Measurements from ENCODE around the gene PSMC6.
"Not testable (repeated sequence)": the region's sequence is repeated elsewhere in the genome, so short reads cannot be mapped to it uniquely, and the experiment has no call there.

PSMC6 gene

DNA sequence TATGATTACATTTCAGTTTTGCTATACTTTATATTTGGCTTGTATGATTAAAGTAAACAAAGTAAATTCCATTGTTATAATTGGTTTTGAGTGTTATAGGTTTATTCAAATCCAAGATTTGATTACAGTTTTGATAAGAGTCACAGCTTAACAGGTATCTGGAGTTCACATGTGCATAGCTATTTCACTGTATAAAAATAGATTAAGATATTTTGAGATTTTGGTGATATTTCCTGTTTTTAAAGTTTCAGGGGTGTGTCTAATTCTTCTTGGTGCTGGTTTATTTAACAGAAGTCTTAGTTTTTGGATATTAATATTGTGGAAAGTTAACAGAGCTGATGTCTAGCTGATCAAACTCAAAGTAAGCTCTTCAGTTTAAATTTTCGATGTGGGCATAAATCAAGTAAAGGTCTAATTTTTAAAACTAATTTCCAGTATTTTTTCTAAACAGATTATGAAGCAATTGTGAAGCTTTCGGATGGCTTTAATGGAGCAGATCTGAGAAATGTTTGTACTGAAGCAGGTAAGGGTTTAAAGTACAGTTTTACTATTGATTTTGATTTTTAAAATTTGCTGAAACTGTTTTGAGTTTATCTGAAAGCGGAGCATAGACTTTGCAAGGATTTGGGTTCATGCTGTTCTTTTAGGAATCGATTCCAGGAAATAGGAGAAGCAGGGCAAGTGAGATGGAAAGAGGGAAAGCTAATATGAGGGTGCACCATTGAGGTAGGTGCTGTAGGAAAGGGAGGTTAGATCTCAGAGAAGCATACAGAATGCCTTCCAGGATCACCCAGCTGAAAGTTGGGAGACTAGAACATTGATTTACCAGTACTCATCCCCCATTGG is 16.7 kb downstream of the PSMC6 start:
- no peak for DNase-seq

DNA sequence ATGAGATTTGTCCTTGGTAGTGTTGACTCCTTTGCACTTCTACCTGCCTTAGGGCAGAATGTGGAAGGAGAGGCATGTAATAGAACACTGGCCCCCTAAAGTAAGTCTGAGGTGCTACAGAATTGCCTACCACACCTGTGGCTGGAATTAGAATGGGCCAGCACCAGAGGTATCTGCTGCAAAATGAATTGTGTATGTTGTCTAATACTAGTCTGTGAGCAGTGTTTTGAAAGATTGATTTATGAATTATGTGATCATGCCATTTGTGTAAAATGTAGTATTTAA is 17.3 kb downstream of the PSMC6 start:
- DNase-seq: no peak

DNA sequence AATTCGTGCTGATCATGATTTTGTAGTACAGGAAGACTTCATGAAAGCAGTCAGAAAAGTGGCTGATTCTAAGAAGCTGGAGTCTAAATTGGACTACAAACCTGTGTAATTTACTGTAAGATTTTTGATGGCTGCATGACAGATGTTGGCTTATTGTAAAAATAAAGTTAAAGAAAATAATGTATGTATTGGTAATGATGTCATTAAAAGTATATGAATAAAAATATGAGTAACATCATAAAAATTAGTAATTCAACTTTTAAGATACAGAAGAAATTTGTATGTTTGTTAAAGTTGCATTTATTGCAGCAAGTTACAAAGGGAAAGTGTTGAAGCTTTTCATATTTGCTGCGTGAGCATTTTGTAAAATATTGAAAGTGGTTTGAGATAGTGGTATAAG is 20.5 kb downstream of the PSMC6 start:
- not testable (repeated sequence) for DNase-seq

GRCh38 chr14:52729035-52729434 is 22.0 kb downstream of the PSMC6 start:
- not testable (repeated sequence) for DNase-seq

- no peak for DNase-seq
These were observed 22.6 kb downstream of the PSMC6 start for GRCh38 chr14:52729585-52729924.

DNA sequence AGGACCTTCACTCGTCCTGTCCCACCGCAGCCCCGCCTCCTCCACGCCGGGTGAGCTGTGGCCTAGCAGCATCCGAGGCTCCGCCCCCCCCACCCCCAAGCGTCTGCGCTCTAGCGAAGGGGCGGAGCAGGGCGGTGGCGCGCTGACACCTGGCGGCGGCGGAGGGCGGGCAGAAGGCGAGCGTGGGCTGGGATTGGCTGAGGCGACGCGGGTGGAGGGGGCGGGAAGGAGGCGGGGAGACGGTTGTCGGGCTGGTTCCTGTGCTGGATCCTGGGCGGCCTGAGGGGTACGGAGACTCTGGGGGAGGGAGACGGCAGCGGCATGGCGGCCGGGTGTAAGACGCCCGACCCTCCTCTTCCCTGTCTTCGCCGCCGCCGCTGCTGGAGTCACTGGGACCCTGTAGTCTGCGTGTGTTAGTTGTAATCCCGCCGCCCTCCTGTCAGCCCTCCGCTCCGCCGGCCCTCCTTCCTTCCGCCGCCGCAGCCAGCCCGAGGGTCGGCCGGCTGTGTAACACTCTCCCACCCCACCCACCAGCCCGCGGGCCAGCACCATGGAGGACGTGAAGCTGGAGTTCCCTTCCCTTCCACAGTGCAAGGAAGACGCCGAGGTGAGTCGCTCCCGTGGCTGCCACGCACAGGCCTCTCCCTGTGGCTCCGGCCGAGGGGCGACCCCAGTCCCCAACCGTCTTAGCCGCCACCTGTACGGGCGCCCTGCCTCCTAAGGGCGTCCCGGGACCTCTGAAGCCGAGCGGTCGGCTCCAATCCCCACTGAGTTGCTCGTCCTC is 23.1 kb downstream of the PSMC6 start, which contains the start of gene STYX:
TSS of gene STYX (plus strand) at position 242 of the 784 bp plus-strand sequence. CDS start at position 551, 309 bp downstream.
- DNase-seq: peak; percentile 96

DNA sequence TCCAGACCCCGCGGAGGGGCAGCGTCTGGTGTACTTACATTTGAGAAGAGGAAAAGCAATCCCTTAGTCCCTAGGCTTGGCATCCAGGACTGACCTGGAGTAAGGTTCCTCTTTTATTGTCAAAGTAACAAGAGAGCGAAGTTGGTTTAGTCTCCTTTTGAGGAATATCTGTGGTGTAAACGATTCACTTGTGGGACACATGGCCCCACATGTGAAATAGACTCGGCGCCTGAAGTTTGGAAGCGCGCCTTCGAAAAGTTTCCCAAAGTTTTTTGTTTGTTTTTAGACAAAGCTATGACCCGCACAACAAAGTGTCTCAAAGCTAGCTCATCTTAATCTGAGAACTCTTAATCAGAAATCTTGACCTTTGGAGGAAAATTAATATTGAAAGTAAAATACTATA is 23.7 kb downstream of the PSMC6 start:
- DNase-seq: no peak

GRCh38 chr14:52733824-52734223 is 26.8 kb downstream of the PSMC6 start:
- no peak for DNase-seq

GRCh38 chr14:52735921-52736489 is 29.0 kb downstream of the PSMC6 start:
- DNase-seq: no peak

GRCh38 chr14:52738409-52738808 is 31.4 kb downstream of the PSMC6 start:
- DNase-seq: no peak

GRCh38 chr14:52740751-52741150 is 33.8 kb downstream of the PSMC6 start:
- DNase-seq: no peak

- no peak for DNase-seq
These were observed 34.9 kb downstream of the PSMC6 start for GRCh38 chr14:52741865-52742264.

DNA sequence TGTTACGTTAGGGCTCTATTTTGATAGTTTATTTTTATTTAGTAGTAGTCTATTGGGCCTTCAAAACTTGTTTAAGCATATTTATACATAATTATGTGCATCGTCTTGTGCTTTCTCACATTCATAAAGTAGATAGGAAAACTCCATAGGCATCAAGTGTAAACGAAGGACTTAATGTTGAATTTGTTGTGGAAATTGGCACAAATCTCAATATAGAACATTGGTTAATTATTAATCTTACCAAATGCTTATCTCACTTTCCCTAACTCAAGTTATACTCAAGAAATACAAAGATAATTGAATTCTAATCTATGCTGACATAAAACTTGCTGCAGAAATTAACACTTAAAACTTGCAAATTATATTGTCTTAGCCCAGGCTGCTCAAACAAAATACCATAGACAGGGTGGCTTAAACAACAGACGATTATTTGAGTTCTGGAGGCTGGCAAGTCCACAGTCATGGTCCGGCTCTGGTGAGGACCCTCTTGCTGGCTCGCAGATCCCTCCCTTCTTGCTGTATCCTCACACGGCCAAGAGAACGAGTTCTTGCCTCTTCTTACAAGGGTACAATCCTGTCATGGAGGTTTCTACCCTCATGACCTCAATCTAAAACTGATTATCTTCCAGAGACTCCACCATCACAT is 41.8 kb downstream of the PSMC6 start:
- DNase-seq: no peak

GRCh38 chr14:52755607-52756316 is 48.8 kb downstream of the PSMC6 start:
- no peak for DNase-seq

- DNase-seq: no peak
These were observed 52.1 kb downstream of the PSMC6 start for GRCh38 chr14:52759145-52759544.

GRCh38 chr14:52762923-52763322 is 55.9 kb downstream of the PSMC6 start:
- not testable (repeated sequence) for DNase-seq

DNA sequence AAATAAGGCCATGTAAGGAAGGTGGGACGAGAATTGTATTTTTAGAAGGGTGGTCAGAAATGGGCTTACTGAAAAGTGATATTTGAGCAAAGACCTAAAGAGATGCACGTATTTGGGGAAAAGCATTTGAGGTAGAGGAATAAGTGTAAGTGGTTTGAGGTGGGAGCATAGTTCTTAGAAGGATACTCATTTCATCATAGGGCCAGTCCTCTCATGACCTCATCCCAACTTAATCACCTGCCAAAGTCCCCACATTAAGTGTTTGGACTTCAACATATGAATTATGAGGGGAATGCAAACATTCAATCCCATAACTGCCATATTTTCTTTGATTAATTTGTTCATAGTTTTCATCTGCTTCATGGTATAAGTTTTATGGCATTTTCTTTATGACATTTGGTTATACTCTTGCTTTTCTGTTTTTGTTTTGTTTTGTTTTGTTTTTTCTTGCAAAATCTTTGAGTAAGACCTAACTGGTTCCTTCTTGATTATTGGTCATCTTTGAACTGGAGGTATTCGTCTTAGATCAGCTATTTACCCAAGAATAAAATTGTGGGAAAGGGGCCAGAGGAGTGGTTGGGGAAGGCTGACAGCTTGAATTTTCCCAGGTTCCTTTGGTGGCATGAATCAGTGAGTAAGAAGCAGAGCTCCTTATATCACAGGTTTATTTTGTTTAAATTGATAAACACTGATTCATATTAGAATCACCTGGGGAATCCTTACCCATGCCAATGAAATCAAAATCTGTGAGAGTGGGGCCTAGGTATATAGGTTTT is 60.2 kb downstream of the PSMC6 start:
- no peak for DNase-seq

DNA sequence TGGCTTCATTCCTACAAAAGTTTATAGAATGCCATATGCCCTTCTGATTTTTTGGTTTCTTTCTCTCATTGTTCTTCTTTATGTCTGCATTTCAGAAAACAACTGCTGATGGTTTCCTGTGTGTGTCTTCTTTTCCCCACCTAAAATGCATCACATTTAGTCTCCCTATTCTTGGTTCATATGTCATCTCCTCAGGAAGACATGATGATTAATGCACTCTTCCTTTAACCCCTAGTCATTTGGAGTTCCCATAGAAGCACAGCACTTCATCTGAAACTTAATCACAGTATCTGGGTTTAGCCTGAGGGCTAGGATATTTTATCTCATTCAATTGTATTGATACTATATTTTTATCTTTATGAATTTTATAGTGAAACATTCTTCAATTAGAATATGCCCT is 62.9 kb downstream of the PSMC6 start:
- DNase-seq: no peak

- no peak for DNase-seq
These were observed 69.8 kb downstream of the PSMC6 start for GRCh38 chr14:52776816-52777215.
